Heart right ventricle (tissue), 16 donors: Measurements from ENCODE around the gene UBE2J2. TPM values are rescaled to one million over a fixed set of nuclear protein-coding genes. Genes with fewer than 3 reads are reported as not detected.

Source experiments
- ATAC-seq, 8 donors: fragments of 200-7000 bp; cut with Tn5 transposase; one replicate each; pipeline ENCODE4 v1.9.1; 2020; ENCODE audit warnings: mild to moderate bottlenecking in 8 of 8, moderate library complexity in 8 of 8, moderate number of reproducible peaks in 1 of 8
- DNase-seq, 2 donors: peaks; one replicate each; pipeline ENCODE4 v3.0.0-alpha.2; 2020
- H3K27ac ChIP-seq, 10 donors: fragments of 200-600 bp; sonication (generic) in 2 of 10; one replicate each; pipeline versions ENCODE4 v1.5.0 to v1.8.0; 2020 to 2022; ENCODE audit warnings: mild to moderate bottlenecking in 3 of 10
- H3K27me3 ChIP-seq, 7 donors: fragments of 200-600 bp; one replicate each; pipeline ENCODE4 v1.8.0; 2021 to 2022; ENCODE audit warnings: mild to moderate bottlenecking in 2 of 7
- H3K36me3 ChIP-seq, 9 donors: fragments of 200-600 bp; sonication (generic) in 1 of 9; one replicate each; pipeline versions ENCODE4 v1.5.0 to v1.8.0; 2020 to 2022; ENCODE audit warnings: mild to moderate bottlenecking in 2 of 9
- H3K4me1 ChIP-seq, 9 donors: fragments of 200-600 bp; sonication (generic) in 1 of 9; one replicate each; pipeline versions ENCODE4 v1.5.0 to v1.8.0; 2020 to 2022; ENCODE audit warnings: mild to moderate bottlenecking in 4 of 9
- H3K4me3 ChIP-seq, 10 donors: fragments of 200-600 bp; sonication (generic) in 2 of 10; one replicate each; pipeline versions ENCODE4 v1.5.0 to v1.8.0; 2020 to 2022; ENCODE audit warnings: mild to moderate bottlenecking in 7 of 10, moderate library complexity in 2 of 10
- H3K9me3 ChIP-seq, 11 donors: fragments of 200-600 bp in 10 of 11; sonication (generic) in 2 of 11; one replicate each; pipeline versions ENCODE4 v1.5.0 to v1.8.0; 2013 to 2022; ENCODE audit warnings: mild to moderate bottlenecking in 2 of 11, control low read depth in 1 of 11, moderate library complexity in 1 of 11
- WGBS, 2 donors: extraction: QIAGEN DNeasy Blood & Tissue Kit; methylation state at CpG; one replicate each; pipeline ENCODE4 v1.1.7; 2013; ENCODE audit warnings: inconsistent platforms in 1 of 2; 5-methylcytosine and 5-hydroxymethylcytosine counted together
- intact Hi-C, 10 donors: fragments of 100-400 bp; cut with DNase I; formaldehyde crosslinking; loops; one replicate each; pipeline versions ENCODE4 v1.11.1 to v1.14.2; 2022
- polyA plus RNA-seq, 2 donors: library from polyadenylated mRNA; stranded (reverse); fragments of 200-250 nt; gene quantifications; one replicate each; pipeline ENCODE4 v1.2.3, GENCODE V29; 2013
- total RNA-seq, 10 donors: library from RNA; stranded (reverse); fragmentation: NEBNext Ultra II Directional in 3 of 10; extraction: Animal tissue kit (Norgen Biotek cat#: 25700) in 3 of 10; gene quantifications; one replicate each; pipeline versions ENCODE4 v1.2.1 to v1.2.4, GENCODE V29; 2021 to 2023
- TF ChIP-seq, protein P1 (sequence below), 9 donors: fragments of 200-600 bp; sonication (generic) in 2 of 9; IDR thresholded peaks; one replicate each; pipeline versions ENCODE4 v1.5.0 to v1.8.0; 2021 to 2022; ENCODE audit warnings: antibody characterized with exemption in 9 of 9, mild to moderate bottlenecking in 5 of 9, moderate library complexity in 1 of 9
- donor health status: Arrhythmogenic right ventricular cardiomyopathy.
- donor health status: ischemic (EF 13 %, LVEDD 7.1; RV severe dilation, severe dysfunction).
- donor health status: healthy with polysubstance abuse.
- donor health status: DM: no; HTN: yes; CAD: no.
- donor health status: DM: no; HTN: no; CAD: no.
- donor health status: ischemic (EF 25% LVEDD 6.9; RV normal size, moderate dysfunction).
- donor health status: ischemic (EF 25% LVEDD 5.7; RV mildly dilated, moderate dysfunction).
- donor health status: healthy.
- donor health status: DM: yes; HTN: yes; CAD: no.
- donor health status: Ischemic cardiomyopathy.
- donor health status: ischemic (EF 35%, LVEDD 5.7; RV mildly dilated, moderate dysfunction).
- donor health status: nonischemic (EF 11% LVEDD 7.7; RV severe dilation, severe dysfunction).
- donor health status: DM: yes; HTN: yes; CAD: no.
- donor health status: PGD.
- donor health status: ischemic (EF 29% LVEDD 5.4; RV normal size, mild dysfunction).
- donor health status: nonischemic (EF 23%, LVEDD 6.1; RV moderate dilation, normal function).

UBE2J2 gene
- total and polyA plus RNA-seq, 12 donors = 23.5 to 44.1 (median 30.5) TPM

DNA sequence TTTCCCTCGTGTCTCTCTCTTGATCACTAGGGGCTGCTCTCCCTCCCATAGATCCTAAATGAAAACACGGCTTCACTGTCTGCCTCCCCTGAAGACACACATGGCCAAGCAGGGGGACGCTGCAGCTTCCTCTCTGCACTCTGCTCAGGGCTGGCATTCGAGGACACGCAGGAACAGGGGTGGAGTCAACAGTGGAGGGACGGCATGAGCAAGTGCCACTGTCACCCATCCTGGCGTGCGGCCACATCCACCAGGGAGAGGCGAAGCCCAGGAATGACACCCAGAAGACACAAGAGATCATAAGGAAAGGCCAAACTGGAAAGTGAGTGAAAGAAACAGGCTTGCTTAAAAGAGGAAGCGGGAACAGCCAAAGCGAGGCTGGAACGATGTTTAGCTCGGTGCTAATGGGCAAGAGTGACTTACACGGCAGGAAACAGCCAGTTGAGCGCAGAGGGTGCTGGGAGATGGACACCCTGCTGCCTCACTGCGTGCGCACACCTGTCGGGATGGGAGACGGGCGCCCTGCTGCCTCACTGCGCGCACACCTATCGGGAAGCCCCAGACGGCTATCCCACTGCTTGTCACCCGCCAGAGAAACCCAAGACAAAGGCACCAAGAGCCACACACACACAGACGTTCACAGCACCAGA lies 13.6 kb downstream of the UBE2J2 start:
- Histone ChIP-seq H3K27me3 (no peaks in the 10 kb centered on the region), H3K9me3 (no peaks in the 10 kb centered on the region), H3K27ac (peak overlapping the region in 3 of 10 donors; percentile 24 to 56 (median 49)), H3K4me1 (peaks cover 0 to 35% (median 22%) of the 10 kb centered on the region in 9 donors), H3K36me3 (peaks cover 4 to 88% (median 37%) of the 10 kb centered on the region in 9 donors), H3K4me3 (no peak overlapping the region)
- ATAC-seq (peak in 7 of 8 donors; percentile 31 to 75 (median 53)), DNase-seq (peak; percentile 48 to 58)
- intact Hi-C loops = no loop called here
- TF ChIP-seq, protein P1, sequence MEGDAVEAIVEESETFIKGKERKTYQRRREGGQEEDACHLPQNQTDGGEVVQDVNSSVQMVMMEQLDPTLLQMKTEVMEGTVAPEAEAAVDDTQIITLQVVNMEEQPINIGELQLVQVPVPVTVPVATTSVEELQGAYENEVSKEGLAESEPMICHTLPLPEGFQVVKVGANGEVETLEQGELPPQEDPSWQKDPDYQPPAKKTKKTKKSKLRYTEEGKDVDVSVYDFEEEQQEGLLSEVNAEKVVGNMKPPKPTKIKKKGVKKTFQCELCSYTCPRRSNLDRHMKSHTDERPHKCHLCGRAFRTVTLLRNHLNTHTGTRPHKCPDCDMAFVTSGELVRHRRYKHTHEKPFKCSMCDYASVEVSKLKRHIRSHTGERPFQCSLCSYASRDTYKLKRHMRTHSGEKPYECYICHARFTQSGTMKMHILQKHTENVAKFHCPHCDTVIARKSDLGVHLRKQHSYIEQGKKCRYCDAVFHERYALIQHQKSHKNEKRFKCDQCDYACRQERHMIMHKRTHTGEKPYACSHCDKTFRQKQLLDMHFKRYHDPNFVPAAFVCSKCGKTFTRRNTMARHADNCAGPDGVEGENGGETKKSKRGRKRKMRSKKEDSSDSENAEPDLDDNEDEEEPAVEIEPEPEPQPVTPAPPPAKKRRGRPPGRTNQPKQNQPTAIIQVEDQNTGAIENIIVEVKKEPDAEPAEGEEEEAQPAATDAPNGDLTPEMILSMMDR (IDR thresholded peaks at IDR 0.05) = no peak
- 75 to 81% methylated on average over 26 of the region's 26 CpGs for WGBS, 2 donors

DNA sequence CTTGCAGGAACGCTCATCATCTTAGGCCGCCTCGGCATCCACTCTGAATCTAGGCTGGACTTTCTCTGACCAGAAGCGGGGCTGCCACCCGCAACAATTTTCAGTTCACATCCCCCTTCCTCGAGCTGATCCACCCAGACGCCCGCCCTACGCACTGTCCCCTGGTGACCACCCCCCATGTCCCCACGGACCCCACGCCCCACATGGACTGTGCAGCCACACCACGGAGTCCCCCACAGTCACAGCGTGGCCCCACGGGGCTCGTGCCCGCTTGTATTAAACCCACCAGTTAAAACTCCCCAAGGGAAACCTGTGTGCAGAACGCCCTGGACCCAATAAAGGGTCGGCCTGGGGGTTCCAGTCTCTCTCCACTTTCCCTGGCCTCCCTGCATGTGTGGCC lies 14.1 kb downstream of the UBE2J2 start:
- intact Hi-C loops = no loop called here
- peaks cover 4 to 88% (median 41%) of the 10 kb centered on the region in 9 donors for H3K36me3 ChIP-seq
- ATAC-seq = peak in 2 of 8 donors; percentile 4 to 6
- no peak overlapping the region for H3K27ac ChIP-seq
- WGBS, 2 donors = 94 to 95% methylated on average over 18 of the region's 18 CpGs
- TF ChIP-seq, protein P1 (IDR thresholded peaks at IDR 0.05) = no peak
- no peak overlapping the region for H3K4me3 ChIP-seq
- no peaks in the 10 kb centered on the region for H3K27me3 ChIP-seq
- no peaks in the 10 kb centered on the region for H3K9me3 ChIP-seq
- no peak for DNase-seq
- peaks cover 0 to 35% (median 22%) of the 10 kb centered on the region in 9 donors for H3K4me1 ChIP-seq

DNA sequence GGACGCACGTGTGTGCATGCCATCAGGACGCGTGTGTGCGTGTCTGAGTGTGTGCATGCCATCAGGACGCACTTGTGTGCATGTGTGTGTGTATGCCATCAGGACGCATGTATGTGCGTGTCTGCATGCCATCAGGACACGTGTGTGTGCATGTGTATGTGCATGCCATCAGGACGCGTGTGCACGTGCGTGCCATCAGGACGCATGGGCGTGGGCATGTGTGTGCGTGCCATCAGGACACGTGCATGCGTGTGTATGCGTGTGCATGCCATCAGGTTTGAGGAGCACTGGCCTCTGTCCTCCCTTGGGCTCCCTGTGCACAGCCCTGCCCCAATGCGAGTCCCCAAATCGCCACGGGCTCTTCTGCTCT lies 14.6 kb downstream of the UBE2J2 start:
- no peaks in the 10 kb centered on the region for H3K9me3 ChIP-seq
- TF ChIP-seq, protein P1 (IDR thresholded peaks at IDR 0.05) = no peak
- H3K4me1 ChIP-seq = peaks cover 0 to 35% (median 22%) of the 10 kb centered on the region in 9 donors
- 95 to 96% methylated on average over 22 of the region's 22 CpGs for WGBS, 2 donors
- H3K4me3 ChIP-seq = no peak overlapping the region
- no peaks in the 10 kb centered on the region for H3K27me3 ChIP-seq
- intact Hi-C loops = no loop called here
- H3K27ac ChIP-seq = no peak overlapping the region
- no peak for DNase-seq
- peaks cover 4 to 88% (median 41%) of the 10 kb centered on the region in 9 donors for H3K36me3 ChIP-seq
- ATAC-seq = peak in 2 of 8 donors; percentile 10 to 17

GRCh38 chr1:1256956-1257871 lies 16.4 kb downstream of the UBE2J2 start:
- Histone ChIP-seq H3K27ac (no peak overlapping the region), H3K4me3 (no peak overlapping the region), H3K27me3 (no peaks in the 10 kb centered on the region), H3K36me3 (peaks cover 0 to 88% (median 37%) of the 10 kb centered on the region in 9 donors), H3K9me3 (no peaks in the 10 kb centered on the region), H3K4me1 (peaks cover 0 to 29% (median 21%) of the 10 kb centered on the region in 9 donors)
- TF ChIP-seq, protein P1 (IDR thresholded peaks at IDR 0.05) = no peak
- ATAC-seq = no peak
- DNase-seq = no peak
- 93 to 95% methylated on average over 29 to 31 of the region's 31 CpGs for WGBS, 2 donors
- intact Hi-C loops = no loop called here
